ENCODE data around the gene DAZAP1.
"Not testable (repeated sequence)": the region's sequence is repeated elsewhere in the genome, so short reads cannot be mapped to it uniquely, and the experiment has no call there.

The DAZAP1 gene

GRCh38 chr19:1471010-1471514 is 63.7 kb downstream of the DAZAP1 start:
- no peak for DNase-seq

DNA sequence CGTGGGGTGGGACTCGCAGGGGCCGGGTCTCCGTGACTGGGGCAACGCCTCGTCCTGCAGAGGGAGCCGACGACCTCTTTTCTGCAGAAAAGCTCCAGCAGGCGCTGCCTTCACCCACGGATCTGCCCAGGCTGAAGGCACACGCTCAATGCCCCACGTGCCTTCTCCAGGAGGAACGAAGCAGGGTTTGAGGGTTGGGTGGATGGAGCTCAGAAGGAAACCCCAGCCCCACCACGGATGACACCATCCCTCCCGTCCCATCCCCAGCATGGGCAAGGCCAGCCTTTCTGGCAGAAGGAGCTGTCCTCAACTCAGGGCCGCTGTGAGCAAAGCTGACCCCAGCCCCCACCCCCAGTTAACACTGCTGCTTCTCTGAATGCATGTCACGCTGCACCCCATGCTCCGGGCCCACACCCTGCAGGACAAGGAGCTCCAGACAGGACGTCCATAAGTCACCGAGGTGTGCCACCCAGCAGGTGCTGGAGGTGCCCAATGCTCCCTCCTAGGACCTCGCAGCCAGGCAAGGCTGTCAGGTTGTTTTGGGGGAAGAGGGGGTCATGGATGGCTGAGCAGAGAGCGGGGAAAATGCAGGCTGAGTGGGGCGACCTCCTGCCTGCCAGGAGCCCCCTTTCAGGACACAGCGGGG is 64.3 kb downstream of the DAZAP1 start:
- peak in 20 of 51 donors; percentile 10 to 67 (median 54) for DNase-seq

- peak in 18 of 51 donors; percentile 22 to 73 (median 41) for DNase-seq
These were observed 65.1 kb downstream of the DAZAP1 start for GRCh38 chr19:1472231-1473084.

DNA sequence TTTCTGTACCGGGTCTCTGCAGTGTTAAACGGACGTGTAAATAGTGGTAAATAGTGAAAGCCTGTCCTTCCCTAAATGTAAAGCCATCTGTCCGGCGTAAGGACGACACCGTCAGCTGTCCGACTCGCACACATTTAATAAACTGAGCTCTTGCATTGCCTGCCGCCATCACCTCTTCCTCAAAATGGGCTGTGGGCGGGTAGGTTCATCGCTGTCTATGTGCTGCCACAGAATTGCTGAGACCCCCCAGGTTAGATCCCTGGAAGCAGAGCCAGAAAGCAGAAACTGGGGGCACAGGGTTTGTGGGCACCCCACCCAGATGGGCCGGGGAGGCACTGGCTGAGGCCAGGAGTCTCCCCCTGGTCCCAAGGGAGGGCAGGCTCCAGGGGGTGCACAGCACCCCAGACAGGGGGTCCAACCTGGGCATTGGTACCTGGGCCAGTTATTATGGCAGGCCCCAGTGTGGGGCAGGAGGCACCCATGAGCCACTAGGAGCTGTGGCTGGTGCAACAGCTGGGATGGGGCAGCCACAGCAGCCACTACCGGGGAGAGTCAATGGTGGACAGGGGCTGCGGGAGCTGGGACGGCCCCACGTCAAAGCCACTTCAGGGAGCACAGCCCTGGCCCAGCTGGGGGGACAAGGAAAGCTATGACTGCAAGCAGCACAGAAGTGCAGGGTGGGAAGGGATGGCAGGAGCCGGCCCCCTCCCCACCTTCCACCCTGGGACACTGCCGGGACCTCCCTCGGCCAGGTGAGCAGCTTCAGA is 65.9 kb downstream of the DAZAP1 start:
- DNase-seq, result peak in 7 of 51 donors; percentile 32 to 58 (median 51)

GRCh38 chr19:1474011-1474764 is 66.8 kb downstream of the DAZAP1 start:
- peak in 47 of 51 donors; percentile 9 to 87 (median 62) for DNase-seq

DNA sequence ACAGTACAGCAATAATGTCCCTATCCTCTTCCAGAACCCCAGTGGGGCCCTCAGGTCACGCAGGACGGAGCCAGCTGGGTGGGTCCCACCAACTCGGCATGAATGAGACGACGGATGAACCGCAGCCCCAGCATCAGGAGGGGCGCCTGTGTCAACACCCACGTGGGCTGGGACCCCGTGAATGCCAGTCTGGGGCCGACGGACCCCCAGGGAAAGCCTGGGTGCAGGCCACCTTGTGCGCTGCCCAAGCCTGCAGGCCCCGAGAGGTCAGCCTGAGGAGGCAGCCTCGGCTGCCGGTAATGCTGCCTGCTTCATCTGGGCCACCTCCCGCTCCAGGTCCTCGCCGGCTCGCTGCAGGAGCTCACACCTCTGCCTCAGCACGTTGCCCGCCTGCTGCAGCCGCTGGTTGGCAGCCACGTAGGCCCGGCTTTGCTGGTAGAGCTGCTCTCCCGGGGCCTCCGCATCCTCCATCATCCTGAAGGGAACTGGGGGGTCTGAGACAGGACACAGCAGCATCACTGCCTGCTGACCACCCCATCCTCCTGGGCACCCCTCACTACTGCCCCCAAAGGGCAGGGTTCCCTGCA is 67.5 kb downstream of the DAZAP1 start:
- no peak for DNase-seq

- no peak for DNase-seq
These were observed 68.5 kb downstream of the DAZAP1 start for GRCh38 chr19:1475751-1476437.

GRCh38 chr19:1477056-1477455 is 69.7 kb downstream of the DAZAP1 start:
- not testable (repeated sequence) for DNase-seq

GRCh38 chr19:1478934-1479707 is 71.7 kb downstream of the DAZAP1 start, which contains the start of gene C19orf25:
TSS of gene C19orf25 (minus strand) at chr19:1479215. CDS start at chr19:1478903, 312 bp downstream.
- DNase-seq, result peak; percentile 33 to 97 (median 87)

DNA sequence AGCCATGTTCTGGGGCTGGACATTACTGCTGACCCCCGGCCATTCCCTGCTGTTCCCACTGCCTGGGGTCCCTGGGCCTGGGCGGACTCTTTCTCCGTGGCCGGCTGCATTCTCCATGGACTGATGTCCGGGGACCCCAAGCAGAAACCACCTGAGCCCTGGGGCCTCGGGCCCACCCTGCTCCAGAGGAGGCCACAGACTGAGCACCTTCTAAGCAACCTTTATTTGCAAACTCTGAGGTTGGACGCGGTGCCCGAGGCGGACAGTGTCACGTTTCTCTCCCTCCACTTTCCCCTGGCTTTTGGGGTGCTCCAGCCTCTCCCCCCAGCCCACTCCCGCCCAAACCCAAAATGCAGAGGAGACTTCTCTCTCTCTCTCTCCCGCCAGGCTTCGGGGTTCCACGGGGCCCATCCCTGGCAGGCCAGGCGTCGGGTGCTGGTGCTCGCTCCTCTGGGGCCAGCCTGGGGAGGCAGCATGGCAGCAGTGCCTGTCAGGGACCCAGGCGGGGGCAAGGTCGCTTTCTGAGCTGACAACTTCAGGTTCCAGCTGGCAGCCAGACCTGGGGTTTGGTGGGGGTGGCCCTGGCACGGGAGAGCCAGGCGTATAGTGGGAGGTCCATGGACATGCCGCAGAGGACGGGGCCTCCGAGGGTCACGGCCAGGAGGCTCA is 74.0 kb downstream of the DAZAP1 start:
- DNase-seq, result no peak

DNA sequence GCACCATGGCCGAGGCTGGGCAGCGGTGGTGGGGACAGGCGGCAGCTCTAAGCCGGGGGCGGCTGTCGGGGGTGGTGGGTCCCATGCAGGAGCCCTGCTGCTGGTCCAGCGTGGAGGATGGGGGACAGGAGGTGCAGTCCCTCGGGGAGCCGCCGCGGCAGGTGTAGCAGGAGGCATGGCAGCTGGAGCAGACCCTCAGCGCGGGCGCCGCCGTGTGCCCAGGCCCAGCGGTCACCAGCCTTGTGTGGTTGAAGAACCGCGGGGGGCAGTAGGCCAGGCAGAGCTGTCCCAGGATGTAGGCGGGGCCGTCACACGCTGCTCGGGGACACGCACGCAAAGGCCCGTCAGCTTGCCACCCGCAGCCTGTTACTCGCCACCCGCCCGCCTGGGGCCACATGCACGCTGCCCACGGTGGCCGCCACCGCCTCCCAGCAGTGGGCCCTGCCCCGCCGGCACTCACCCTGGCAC is 74.5 kb downstream of the DAZAP1 start:
- no peak for DNase-seq

- no peak for DNase-seq
These were observed 75.2 kb downstream of the DAZAP1 start for GRCh38 chr19:1482361-1483130.

DNA sequence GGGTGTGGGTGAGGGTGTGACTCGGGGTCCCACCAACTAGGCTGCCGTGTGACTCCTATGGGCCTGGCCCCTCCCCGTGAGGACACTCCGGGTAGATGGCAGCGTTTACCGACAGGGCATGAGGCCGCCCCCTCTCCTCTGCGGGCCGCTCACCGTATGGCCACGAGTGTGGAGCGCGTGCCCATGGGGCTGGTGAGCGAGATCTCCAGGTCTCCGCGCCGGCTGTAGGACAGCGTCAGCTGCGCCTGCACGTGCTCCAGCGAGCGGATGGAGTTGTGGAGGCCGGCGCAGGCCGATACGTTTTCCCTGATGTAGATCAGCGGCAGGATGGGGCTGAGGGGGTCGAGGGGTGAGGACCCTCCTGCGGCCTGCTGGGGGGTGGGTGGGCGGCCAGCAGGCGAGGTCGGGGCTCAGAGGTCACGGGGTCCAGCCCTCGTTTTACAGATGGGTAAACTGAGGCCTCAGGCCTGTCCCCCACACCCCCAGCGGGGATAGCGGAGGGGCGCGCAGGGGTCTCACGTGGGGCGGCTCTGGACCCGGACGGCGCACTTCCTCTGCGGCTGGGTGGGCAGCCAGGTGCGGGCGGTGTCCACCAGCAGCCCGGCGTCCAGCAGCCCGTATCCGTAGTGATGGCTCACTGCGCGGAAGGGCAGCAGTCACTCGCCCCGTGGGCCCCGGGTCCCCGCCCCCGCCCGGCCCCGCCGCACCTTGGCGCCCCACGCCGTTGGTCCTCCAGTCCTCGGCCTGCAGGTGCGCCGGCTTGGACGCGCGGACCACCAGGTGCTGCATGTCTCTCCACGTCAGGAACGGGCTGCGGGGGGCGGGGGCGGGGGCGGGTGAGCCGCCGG is 76.0 kb downstream of the DAZAP1 start:
- no peak for DNase-seq

DNA sequence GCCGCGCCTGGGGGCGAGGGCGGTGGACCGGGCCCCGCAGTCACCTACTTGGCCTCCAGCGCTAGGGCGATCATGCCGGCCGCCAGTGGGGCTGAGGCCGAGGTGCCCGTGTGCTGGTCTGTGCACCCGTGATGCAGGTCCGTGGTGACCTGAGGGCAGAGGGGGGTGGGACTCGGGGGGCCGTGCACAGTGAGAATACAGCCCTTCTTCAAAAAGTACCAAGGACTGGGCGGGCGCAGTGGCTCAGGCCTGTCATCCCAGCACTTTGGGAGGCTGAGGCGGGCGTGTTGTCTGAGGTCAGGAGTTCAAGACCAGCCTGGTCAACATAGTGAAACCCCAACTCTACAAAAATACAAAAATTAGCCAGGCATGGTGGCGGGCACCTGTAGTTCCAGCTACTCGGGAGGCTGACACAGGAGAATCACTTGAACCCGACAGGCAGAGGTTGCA is 76.6 kb downstream of the DAZAP1 start:
- no peak for DNase-seq
